Neuronal stem cell (in vitro differentiated cells): Measurements from ENCODE around the gene FLT1.

Experiments used
- DNase-seq: peaks from one replicate; pipeline ENCODE4 v3.0.0-alpha.2; 2013; ENCODE audit warnings: low spot score
- H2AFZ ChIP-seq: one replicate; pipeline ENCODE4 v1.6.1; 2013; ENCODE audit warnings: mild to moderate bottlenecking, low read length, inconsistent platforms
- H2AK5ac ChIP-seq: 2 replicates; pipeline ENCODE4 v1.6.1; 2013; ENCODE audit warnings: low read depth, mild to moderate bottlenecking, inconsistent platforms, low read length, moderate library complexity, mixed read lengths
- H2BK120ac ChIP-seq: 2 replicates; pipeline ENCODE4 v1.6.1; 2013; ENCODE audit warnings: low read depth, mild to moderate bottlenecking, inconsistent platforms, low read length, moderate library complexity, mixed read lengths
- H2BK12ac ChIP-seq: one replicate; pipeline ENCODE4 v1.6.1; 2013; ENCODE audit warnings: low read length, inconsistent platforms
- H2BK15ac ChIP-seq: 2 replicates; pipeline ENCODE4 v1.6.1; 2013; ENCODE audit warnings: mild to moderate bottlenecking, low read length, inconsistent platforms, mixed read lengths
- H2BK5ac ChIP-seq: one replicate; pipeline ENCODE4 v1.6.1; 2013; ENCODE audit warnings: inconsistent platforms, mild to moderate bottlenecking, low read length, moderate library complexity
- H3K14ac ChIP-seq: one replicate; pipeline ENCODE4 v1.6.1; 2013; ENCODE audit warnings: low read length, inconsistent platforms
- H3K18ac ChIP-seq: 2 replicates; pipeline ENCODE4 v1.6.1; 2013; ENCODE audit warnings: low read length, inconsistent platforms
- H3K23ac ChIP-seq: 2 replicates; pipeline ENCODE4 v1.6.1; 2013; ENCODE audit warnings: low read depth, mild to moderate bottlenecking, mixed read lengths, low read length, inconsistent platforms; ENCODE audit not compliant: poor library complexity
- H3K27ac ChIP-seq: replicated peaks from 3 replicates; pipeline ENCODE4 v1.5.1; 2013; ENCODE audit warnings: low read length, inconsistent platforms
- H3K27me3 ChIP-seq, 3 experiments: 2 replicates each; pipeline ENCODE4 v1.6.1; 2013; ENCODE audit warnings: low read length in 3 of 3, mild to moderate bottlenecking in 2 of 3, inconsistent platforms in 1 of 3, low read depth in 1 of 3, mixed read lengths in 1 of 3, moderate library complexity in 1 of 3; ENCODE audit not compliant: control insufficient read depth in 3 of 3, insufficient read depth in 3 of 3
- H3K36me3 ChIP-seq, 2 donors: replicated peaks in 1 of 2; 2 replicates each; pipeline ENCODE4 v1.6.1; 2013; ENCODE audit warnings: low read length in 2 of 2; ENCODE audit not compliant: control insufficient read depth in 2 of 2, insufficient read depth in 2 of 2
- H3K4ac ChIP-seq: 2 replicates; pipeline ENCODE4 v1.6.1; 2013; ENCODE audit warnings: inconsistent platforms, mild to moderate bottlenecking, low read length, moderate library complexity
- H3K4me1 ChIP-seq, 2 donors: 1 replicate in 1 of 2; 2 replicates in 1 of 2; pipeline ENCODE4 v1.6.1; 2013; ENCODE audit warnings: low read length in 2 of 2, low read depth in 1 of 2; ENCODE audit not compliant: control insufficient read depth in 2 of 2, insufficient read depth in 1 of 2
- H3K4me2 ChIP-seq: one replicate; pipeline ENCODE4 v1.6.1; 2013; ENCODE audit warnings: mild to moderate bottlenecking, low read length, inconsistent platforms; ENCODE audit not compliant: insufficient read depth, poor library complexity, severe bottlenecking
- H3K4me3 ChIP-seq, 2 donors: 2 replicates each; pipeline ENCODE4 v1.5.1; 2013; ENCODE audit warnings: low read length in 2 of 2, mild to moderate bottlenecking in 2 of 2, inconsistent platforms in 1 of 2, moderate library complexity in 1 of 2
- H3K79me1 ChIP-seq: one replicate; pipeline ENCODE4 v1.6.1; 2013; ENCODE audit warnings: low read depth, mild to moderate bottlenecking, inconsistent platforms, low read length, moderate library complexity
- H3K9ac ChIP-seq: one replicate; pipeline ENCODE4 v1.6.1; 2013; ENCODE audit warnings: mild to moderate bottlenecking, low read depth, low read length, inconsistent platforms; ENCODE audit not compliant: poor library complexity
- H3K9me3 ChIP-seq, 2 donors: replicated peaks in 1 of 2; 2 replicates each; pipeline versions ENCODE3 to v1.6.1; 2013; ENCODE audit warnings: low read length in 2 of 2, mild to moderate bottlenecking in 2 of 2, inconsistent platforms in 1 of 2, low read depth in 1 of 2, mixed read lengths in 1 of 2, moderate library complexity in 1 of 2; ENCODE audit not compliant: control insufficient read depth in 2 of 2, insufficient read depth in 1 of 2
- H4K8ac ChIP-seq: one replicate; pipeline ENCODE4 v1.6.1; 2013; ENCODE audit warnings: low read depth, mild to moderate bottlenecking, inconsistent platforms, low read length, moderate library complexity
- H4K91ac ChIP-seq: one replicate; pipeline ENCODE4 v1.6.1; 2013; ENCODE audit warnings: low read length, low read depth, mild to moderate bottlenecking, inconsistent platforms; ENCODE audit not compliant: poor library complexity
- WGBS, 2 donors: extraction: QIAGEN DNeasy Blood & Tissue Kit; methylation state at CpG; one replicate each; pipeline ENCODE4 v1.1.7; 2013; ENCODE audit warnings: missing lambda C conversion rate in 2 of 2, mixed read lengths in 1 of 2; ENCODE audit not compliant: insufficient read length in 2 of 2, insufficient replicate concordance in 1 of 2; ENCODE audit errors: extremely low coverage in 2 of 2; 5-methylcytosine and 5-hydroxymethylcytosine counted together

The FLT1 gene

DNA sequence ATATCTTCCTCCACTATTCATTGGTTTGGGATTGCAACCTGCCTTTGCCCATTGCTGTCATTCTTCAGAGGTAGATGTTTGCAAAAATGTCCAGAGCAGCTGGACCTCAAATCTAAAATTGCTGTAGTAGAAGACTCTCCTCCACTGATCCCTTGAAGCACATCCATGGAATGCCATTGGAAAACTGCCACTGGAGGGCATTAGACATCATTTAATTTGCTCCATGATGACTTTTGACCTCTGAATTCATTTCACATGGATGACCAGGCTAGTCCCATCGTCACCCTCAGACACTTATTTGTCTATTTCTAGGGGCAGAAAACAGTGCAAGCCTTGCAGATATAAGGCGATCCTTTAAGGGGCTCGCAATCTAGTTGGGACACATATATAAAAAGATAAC, 33.9 kb upstream of the FLT1 start:
- H4K8ac ChIP-seq = no peak overlapping the region
- no peak overlapping the region for H3K9ac ChIP-seq
- H3K4me3 ChIP-seq = no peak overlapping the region
- no peak for DNase-seq
- no peak overlapping the region for H2BK12ac ChIP-seq
- WGBS, 2 donors = no CpG with 5 or more reads among the region's 3 CpGs
- H3K4me2 ChIP-seq = no peak overlapping the region
- no peak overlapping the region for H2BK15ac ChIP-seq
- no peaks in the 10 kb centered on the region for H3K36me3 ChIP-seq
- peaks cover 0 to 3% of the 10 kb centered on the region in 2 donors for H3K9me3 ChIP-seq
- H2BK5ac ChIP-seq = no peak overlapping the region
- H3K4me1 ChIP-seq = peaks cover 4 to 5% of the 10 kb centered on the region in 2 donors
- H3K79me1 ChIP-seq = peaks cover 3% of the 10 kb centered on the region
- H3K4ac ChIP-seq = no peak overlapping the region
- H2AK5ac ChIP-seq = no peak overlapping the region
- no peak overlapping the region for H3K14ac ChIP-seq
- H3K27ac ChIP-seq = no peak overlapping the region
- no peak overlapping the region for H2AFZ ChIP-seq
- H2BK120ac ChIP-seq = no peak overlapping the region
- H3K27me3 ChIP-seq = peaks cover 9 to 71% (median 35%) of the 10 kb centered on the region in 3 experiments
- no peak overlapping the region for H4K91ac ChIP-seq
- H3K18ac ChIP-seq = no peak overlapping the region
- no peak overlapping the region for H3K23ac ChIP-seq

DNA sequence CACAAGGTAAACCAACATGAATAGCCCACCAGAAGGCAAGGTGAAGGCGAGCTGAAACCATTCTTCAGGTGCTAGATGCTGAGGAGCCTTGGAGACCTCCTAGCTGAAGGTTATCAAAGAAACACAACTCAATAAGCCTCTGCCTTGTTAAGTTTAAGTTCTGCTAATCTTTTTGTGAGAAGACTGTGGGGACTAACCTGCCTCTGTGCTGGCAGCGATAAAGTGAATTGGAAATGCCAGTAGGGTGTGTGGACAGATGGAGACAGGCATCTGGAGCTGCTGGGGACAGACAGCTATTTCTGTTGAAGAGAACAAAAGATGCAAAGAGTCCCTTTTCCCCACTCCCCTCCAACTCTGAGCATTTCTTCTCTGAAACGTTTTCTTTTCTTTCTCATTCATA, 33.5 kb upstream of the FLT1 start:
- no peak for DNase-seq
- Histone ChIP-seq H3K27ac (no peak overlapping the region), H2BK5ac (no peak overlapping the region), H3K4ac (no peak overlapping the region), H3K4me3 (no peak overlapping the region), H4K8ac (no peak overlapping the region), H2BK120ac (no peak overlapping the region), H2AK5ac (no peak overlapping the region), H3K27me3 (peaks cover 9 to 66% (median 31%) of the 10 kb centered on the region in 3 experiments), H3K9me3 (peaks cover 0 to 3% of the 10 kb centered on the region in 2 donors), H4K91ac (no peak overlapping the region), H3K9ac (no peak overlapping the region), H2BK15ac (no peak overlapping the region), H3K79me1 (peaks cover 3% of the 10 kb centered on the region), H3K14ac (no peak overlapping the region), H3K23ac (no peak overlapping the region), H3K36me3 (no peaks in the 10 kb centered on the region), H2BK12ac (no peak overlapping the region), H3K4me2 (no peak overlapping the region), H2AFZ (no peak overlapping the region), H3K18ac (no peak overlapping the region), H3K4me1 (peaks cover 4 to 5% of the 10 kb centered on the region in 2 donors)
- no CpG with 5 or more reads among the region's 3 CpGs for WGBS, 2 donors

DNA sequence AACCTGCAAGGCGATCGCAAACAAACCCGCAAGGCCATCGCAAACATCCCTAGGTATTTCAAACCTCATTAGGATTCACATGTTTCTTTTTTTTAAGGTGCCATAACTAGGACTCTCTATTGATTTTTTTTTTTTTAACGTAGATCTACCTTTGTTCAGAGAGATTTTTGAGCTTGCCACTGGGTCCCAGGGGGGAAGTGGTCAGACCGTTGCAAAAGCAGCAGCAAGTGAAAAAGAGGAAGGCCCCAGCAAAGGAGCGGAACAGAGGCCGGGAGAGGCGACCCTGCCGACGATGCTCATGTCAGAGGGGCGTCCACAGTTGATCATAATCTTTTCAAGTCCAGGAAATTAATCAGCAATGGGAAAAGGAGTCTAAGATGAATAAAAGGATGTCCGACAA, 32.7 kb upstream of the FLT1 start:
- Histone ChIP-seq H3K23ac (no peak overlapping the region), H3K79me1 (peaks cover 3% of the 10 kb centered on the region), H3K9ac (no peak overlapping the region), H3K9me3 (peaks cover 0 to 3% of the 10 kb centered on the region in 2 donors), H2BK15ac (no peak overlapping the region), H2AFZ (no peak overlapping the region), H4K91ac (no peak overlapping the region), H3K4me3 (no peak overlapping the region), H3K27me3 (peaks cover 9 to 63% (median 23%) of the 10 kb centered on the region in 3 experiments), H3K4ac (no peak overlapping the region), H4K8ac (no peak overlapping the region), H2BK5ac (no peak overlapping the region), H3K27ac (no peak overlapping the region), H3K36me3 (no peaks in the 10 kb centered on the region), H3K4me2 (no peak overlapping the region), H3K18ac (no peak overlapping the region), H3K14ac (no peak overlapping the region), H2BK12ac (no peak overlapping the region), H2BK120ac (no peak overlapping the region), H2AK5ac (no peak overlapping the region), H3K4me1 (peaks cover 4 to 5% of the 10 kb centered on the region in 2 donors)
- WGBS, 2 donors = no CpG with 5 or more reads among the region's 13 CpGs
- DNase-seq = no peak

DNA sequence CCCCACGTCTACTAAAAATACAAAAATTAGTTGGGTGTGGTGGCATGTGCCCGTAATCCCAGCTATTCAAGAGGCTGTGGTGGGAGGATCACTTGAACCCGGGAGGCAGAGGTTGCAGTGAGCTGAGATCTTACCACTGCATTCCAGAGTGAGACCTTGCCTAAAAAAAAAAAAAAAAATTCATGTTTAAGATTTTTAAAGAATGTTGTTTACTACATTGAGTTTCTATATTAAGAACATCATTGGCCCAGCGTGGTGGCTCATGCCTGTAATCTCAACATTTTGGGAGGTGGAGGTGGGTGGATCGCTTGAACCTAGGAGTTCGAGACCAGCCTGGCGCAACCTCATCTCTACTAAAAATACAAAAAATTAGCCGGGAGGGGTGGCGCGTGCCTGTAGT, 31.9 kb upstream of the FLT1 start:
- no peak overlapping the region for H4K91ac ChIP-seq
- H3K23ac ChIP-seq = no peak overlapping the region
- H2BK15ac ChIP-seq = no peak overlapping the region
- peaks cover 3% of the 10 kb centered on the region for H3K79me1 ChIP-seq
- H3K4ac ChIP-seq = no peak overlapping the region
- H3K9ac ChIP-seq = no peak overlapping the region
- H2BK120ac ChIP-seq = no peak overlapping the region
- H3K9me3 ChIP-seq = peaks cover 0 to 3% of the 10 kb centered on the region in 2 donors
- no peak overlapping the region for H3K4me3 ChIP-seq
- H4K8ac ChIP-seq = no peak overlapping the region
- no peak for DNase-seq
- peaks cover 6 to 55% (median 16%) of the 10 kb centered on the region in 3 experiments for H3K27me3 ChIP-seq
- H3K14ac ChIP-seq = no peak overlapping the region
- no peak overlapping the region for H3K18ac ChIP-seq
- WGBS, 2 donors = no CpG with 5 or more reads among the region's 10 CpGs
- H3K27ac ChIP-seq = no peak overlapping the region
- H2AK5ac ChIP-seq = no peak overlapping the region
- no peak overlapping the region for H2BK12ac ChIP-seq
- no peaks in the 10 kb centered on the region for H3K36me3 ChIP-seq
- no peak overlapping the region for H2AFZ ChIP-seq
- no peak overlapping the region for H2BK5ac ChIP-seq
- H3K4me1 ChIP-seq = peaks cover 4 to 5% of the 10 kb centered on the region in 2 donors
- no peak overlapping the region for H3K4me2 ChIP-seq
